SK-N-MC (cell line): ENCODE results near the gene CEBPE.

Experiments used
- EZH2 ChIP-seq: fragments of 200-600 bp; sonication (generic); IDR thresholded peaks from one replicate; pipeline ENCODE4 v1.6.1; 2017; ENCODE audit warnings: antibody characterized with exemption
- FOXP2 ChIP-seq: optimal IDR thresholded peaks from 2 replicates; pipeline ENCODE3; 2011; ENCODE audit warnings: mild to moderate bottlenecking, moderate library complexity; ENCODE audit not compliant: insufficient read depth; ENCODE audit errors: extremely low read length, control extremely low read depth
- POLR2AphosphoS5 ChIP-seq: IDR thresholded peaks from 2 replicates; pipeline ENCODE4 v1.6.1; 2012; ENCODE audit warnings: mild to moderate bottlenecking, low read depth, low read length, borderline replicate concordance

DNA sequence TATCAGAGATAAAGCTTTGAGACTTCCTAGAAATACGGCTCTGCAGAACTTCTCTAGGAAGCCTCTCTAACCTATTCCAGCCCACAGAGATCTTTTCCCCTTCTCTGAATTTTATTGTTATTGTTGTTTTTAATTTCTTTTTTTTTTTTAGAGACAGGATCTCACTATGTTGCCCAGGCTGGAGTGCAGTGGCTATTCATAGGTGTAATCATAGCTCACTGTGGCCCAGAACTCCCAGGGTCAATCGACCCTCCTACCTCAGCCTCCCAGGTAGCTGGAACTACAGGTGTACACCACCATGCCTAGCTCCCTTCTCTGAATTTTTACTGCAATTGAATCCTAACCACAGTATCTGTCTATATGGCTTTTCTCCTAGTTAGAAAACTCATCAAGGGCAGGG, 44.8 kb upstream of the CEBPE start:
- TF ChIP-seq EZH2: no peak
- TF ChIP-seq POLR2AphosphoS5: no peak
- no peak for TF ChIP-seq FOXP2
